AG09309 (cell line): Measurements from ENCODE around the gene ZNF354B.
"Not testable (repeated sequence)": the region's sequence is repeated elsewhere in the genome, so short reads cannot be mapped to it uniquely, and the experiment has no call there.

Experiments used
- DNase-seq: peaks from one replicate; pipeline ENCODE4 v3.0.0-alpha.2; 2010; ENCODE audit warnings: low read depth
- H3K4me3 ChIP-seq: 2 replicates; pipeline ENCODE4 v1.5.1; 2011; ENCODE audit warnings: mild to moderate bottlenecking, low read depth, low read length, moderate library complexity; ENCODE audit not compliant: control insufficient read depth
- TF ChIP-seq, protein P1 (sequence below): IDR thresholded peaks from 2 replicates; pipeline ENCODE4 v1.5.1; 2011; ENCODE audit warnings: mild to moderate bottlenecking, low read depth, low read length, inconsistent platforms; ENCODE audit not compliant: insufficient read depth, control insufficient read depth; ENCODE audit errors: missing control alignments

The ZNF354B gene

GRCh38 chr5:178851951-178852350 is 7.8 kb upstream of the ZNF354B start:
- TF ChIP-seq, protein P1, sequence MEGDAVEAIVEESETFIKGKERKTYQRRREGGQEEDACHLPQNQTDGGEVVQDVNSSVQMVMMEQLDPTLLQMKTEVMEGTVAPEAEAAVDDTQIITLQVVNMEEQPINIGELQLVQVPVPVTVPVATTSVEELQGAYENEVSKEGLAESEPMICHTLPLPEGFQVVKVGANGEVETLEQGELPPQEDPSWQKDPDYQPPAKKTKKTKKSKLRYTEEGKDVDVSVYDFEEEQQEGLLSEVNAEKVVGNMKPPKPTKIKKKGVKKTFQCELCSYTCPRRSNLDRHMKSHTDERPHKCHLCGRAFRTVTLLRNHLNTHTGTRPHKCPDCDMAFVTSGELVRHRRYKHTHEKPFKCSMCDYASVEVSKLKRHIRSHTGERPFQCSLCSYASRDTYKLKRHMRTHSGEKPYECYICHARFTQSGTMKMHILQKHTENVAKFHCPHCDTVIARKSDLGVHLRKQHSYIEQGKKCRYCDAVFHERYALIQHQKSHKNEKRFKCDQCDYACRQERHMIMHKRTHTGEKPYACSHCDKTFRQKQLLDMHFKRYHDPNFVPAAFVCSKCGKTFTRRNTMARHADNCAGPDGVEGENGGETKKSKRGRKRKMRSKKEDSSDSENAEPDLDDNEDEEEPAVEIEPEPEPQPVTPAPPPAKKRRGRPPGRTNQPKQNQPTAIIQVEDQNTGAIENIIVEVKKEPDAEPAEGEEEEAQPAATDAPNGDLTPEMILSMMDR: no peak
- no peak for DNase-seq
- H3K4me3 ChIP-seq: no peak overlapping the region

- H3K4me3 ChIP-seq: no peak overlapping the region
- TF ChIP-seq, protein P1: no peak
- DNase-seq: no peak
Observed at GRCh38 chr5:178854284-178854683, 5.5 kb upstream of the ZNF354B start.

DNA sequence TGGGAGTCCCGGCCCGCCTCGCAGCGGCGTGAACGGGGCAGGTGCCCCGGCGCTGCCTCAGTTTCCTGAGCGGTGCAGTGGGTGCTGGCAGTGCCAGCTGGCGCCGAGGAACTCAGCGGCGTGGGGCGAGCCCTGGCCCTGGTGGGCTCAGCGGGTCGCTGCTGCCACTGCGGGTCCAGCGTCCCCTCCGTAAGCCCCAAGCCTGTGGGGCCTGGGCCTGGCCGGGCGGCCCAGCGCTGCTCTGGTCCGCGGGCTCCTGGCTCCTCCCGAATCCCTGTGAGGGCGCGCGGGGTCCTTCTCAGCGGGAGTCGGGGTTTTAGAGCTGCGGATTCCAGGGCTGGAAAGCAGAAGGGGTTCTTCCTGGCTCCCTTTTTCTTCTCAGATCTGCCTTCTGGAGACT is 862 bp downstream of the ZNF354B start:
- not testable (repeated sequence) for DNase-seq
- peak overlapping the region; percentile 56 for H3K4me3 ChIP-seq

GRCh38 chr5:178861627-178862026 is 1.9 kb downstream of the ZNF354B start:
- H3K4me3 ChIP-seq: no peak overlapping the region
- TF ChIP-seq, protein P1: no peak
- DNase-seq: no peak

GRCh38 chr5:178866946-178867345 is 7.2 kb downstream of the ZNF354B start:
- no peak overlapping the region for H3K4me3 ChIP-seq
- TF ChIP-seq, protein P1: no peak
- no peak for DNase-seq

- H3K4me3 ChIP-seq: no peak overlapping the region
- no peak for DNase-seq
- TF ChIP-seq, protein P1: no peak
Observed at GRCh38 chr5:178869577-178869976, 9.8 kb downstream of the ZNF354B start.

GRCh38 chr5:178870411-178870810 is 10.7 kb downstream of the ZNF354B start:
- H3K4me3 ChIP-seq: no peak overlapping the region
- TF ChIP-seq, protein P1: no peak
- no peak for DNase-seq
